Endothelial cell of umbilical vein (primary cell): Measurements from ENCODE around the gene RPS5.

Source experiments
- CTCF ChIP-seq, 2 donors: IDR thresholded peaks; 1 replicate in 1 of 2; 2 replicates in 1 of 2; pipeline ENCODE4 v1.5.1; 2011; ENCODE audit warnings: low read length in 2 of 2, mild to moderate bottlenecking in 2 of 2, moderate library complexity in 2 of 2, control low read depth in 1 of 2, inconsistent platforms in 1 of 2, low read depth in 1 of 2; ENCODE audit not compliant: insufficient read depth in 1 of 2; ENCODE audit errors: extremely low read depth in 1 of 2
- POLR2A ChIP-seq: IDR thresholded peaks from 2 replicates; pipeline ENCODE4 v1.6.1; 2012; ENCODE audit warnings: low read depth, mild to moderate bottlenecking, control low read depth, low read length

- TF ChIP-seq POLR2A: peak; percentile 97
- no peak for TF ChIP-seq CTCF (IDR thresholded peaks at IDR 0.05; ENCODE audit: extremely low read depth in 1 of 2, insufficient read depth in 1 of 2, low read depth in 1 of 2, low read length in 2 of 2)
These were observed at the start of gene RPS5 for GRCh38 chr19:58386576-58387337.
